Caki2 (cell line): ENCODE results near the gene SMOC2. TPM values are rescaled to one million over a fixed set of nuclear protein-coding genes. Genes with fewer than 3 reads are reported as not detected.
"Not testable (repeated sequence)": the region's sequence is repeated elsewhere in the genome, so short reads cannot be mapped to it uniquely, and the experiment has no call there.

Experiments
- DNase-seq: peaks from one replicate; pipeline ENCODE4 v3.0.0-alpha.2; 2015; ENCODE audit warnings: low read depth
- in situ Hi-C: cut with HindIII; loops from 2 replicates; pipeline ENCODE4 v1.10.0; 2016; ENCODE audit warnings: low sequenced_read_pairs, low pct_unique_long_range_greater_than_20kb, mixed read lengths
- total RNA-seq: library from RNA; depleted of rRNA; stranded (reverse); fragments of >200 nt; shearing (Covaris generic); gene quantifications from 2 replicates; pipeline ENCODE4 v1.2.3, GENCODE V29; 2014; ENCODE audit warnings: low replicate concordance

The SMOC2 gene
- total RNA-seq, 1 experiment from 2014 or later = 0.68 TPM

DNA sequence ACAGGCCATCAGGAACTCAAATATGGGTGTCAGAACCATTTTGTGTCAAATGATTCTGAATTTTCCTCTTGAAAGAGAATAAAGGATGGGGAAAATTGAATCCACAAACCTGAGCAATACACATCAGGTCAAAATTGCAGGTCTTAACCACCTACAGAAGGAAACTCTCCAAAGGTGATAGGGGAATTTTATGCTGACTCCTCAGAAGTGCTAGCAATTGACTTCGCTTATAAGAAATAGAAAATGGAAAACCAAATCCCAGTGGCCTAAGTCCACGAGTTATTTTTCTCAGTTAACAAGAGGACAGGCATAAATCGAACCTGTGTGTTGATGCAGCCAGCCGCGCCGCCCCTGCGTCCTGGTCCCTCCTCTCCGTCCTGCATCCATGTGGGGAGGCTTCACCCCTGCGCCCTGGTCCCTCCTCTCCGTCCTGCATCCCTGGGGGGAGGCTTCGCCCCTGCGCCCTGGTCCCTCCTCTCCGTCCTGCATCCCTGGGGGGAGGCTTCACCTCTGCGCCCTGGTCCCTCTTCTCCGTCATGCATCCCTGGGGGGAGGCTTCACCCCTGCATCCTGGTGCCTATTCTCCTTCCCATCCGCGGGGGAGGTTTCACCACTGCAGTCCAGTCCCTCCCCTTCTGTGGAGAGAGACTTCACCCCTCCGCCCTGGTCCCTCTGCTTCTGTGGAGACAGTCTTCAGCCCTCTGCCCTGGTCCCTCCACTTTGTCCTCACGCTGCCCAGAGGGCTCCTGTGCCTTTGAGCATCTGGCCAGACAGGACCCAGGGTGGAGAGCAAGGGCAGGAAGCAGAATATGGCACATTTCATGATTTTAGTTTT lies 230.3 kb downstream of the SMOC2 start:
- in situ Hi-C loops = no loop called here
- DNase-seq = no peak

DNA sequence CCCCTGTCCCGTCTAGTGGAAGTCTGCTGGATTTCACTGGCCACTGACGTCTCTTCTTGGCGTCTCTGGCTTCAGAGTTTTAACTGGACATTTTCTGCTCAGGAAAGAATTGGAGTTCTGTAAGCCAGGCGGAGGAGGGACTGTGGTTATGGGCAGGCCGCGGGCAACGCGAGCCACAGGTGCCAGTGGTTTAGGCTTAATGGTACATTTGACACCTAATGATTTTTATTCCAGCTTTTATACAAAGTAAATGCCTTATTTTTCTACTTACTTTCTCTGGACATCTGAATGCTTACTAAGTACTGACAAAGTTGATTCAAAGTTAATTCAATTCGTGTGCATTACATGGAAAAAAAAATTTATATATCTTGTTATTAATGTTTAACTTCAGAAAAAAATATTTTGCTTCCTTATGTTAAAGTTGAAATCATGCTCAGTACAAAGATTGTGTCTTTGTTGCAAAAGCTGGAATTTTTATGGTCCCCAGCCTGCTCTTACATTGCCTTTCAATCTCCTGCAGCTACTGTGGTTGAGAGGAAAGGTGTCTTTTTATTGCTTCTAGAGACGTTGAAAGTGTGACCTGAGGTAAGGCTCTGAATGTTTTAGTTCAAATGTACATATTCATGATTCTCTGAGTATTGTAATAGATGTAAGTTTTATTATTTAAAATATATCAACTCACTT lies 231.0 kb downstream of the SMOC2 start:
- in situ Hi-C loops = no loop called here
- DNase-seq = no peak

DNA sequence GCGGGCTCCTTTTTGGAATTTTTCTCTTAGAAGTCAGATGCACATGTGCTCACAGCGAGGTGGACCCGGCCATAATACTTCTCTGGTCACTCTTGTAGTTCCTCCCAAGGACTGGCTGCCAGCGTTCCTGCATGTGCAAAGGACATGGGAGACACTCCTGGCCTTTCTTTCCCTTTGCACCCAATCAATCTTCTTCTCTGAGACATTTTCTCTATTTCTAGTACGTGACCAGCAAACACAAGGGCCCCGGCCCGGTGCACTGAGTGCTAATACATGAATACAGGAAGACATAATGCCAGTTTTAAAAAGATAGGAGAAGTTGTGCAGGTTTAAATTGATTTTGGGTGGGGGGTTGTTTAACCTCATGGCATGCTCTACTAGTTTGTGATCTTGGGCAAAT lies 233.6 kb downstream of the SMOC2 start:
- in situ Hi-C loops = no loop called here
- no peak for DNase-seq

DNA sequence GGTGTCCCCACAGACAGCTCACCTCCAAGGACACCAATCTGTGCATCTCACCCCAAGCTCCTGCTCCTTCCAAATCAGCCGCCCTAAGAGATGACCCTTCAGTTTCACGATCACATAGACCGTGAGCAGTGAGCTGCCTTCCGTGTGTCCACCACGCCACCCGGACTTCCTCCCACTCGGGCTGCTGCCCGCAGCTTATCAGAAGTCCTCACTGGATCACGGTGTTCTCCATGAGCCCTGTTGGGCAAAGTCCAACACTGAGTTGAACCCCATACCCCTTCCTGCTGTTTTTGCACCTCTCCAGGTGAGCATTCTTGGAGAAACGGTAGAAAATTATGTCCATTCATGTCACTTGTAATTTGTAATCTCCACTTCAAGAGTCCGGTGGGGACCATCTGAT lies 234.4 kb downstream of the SMOC2 start:
- in situ Hi-C loops = no loop called here
- DNase-seq = no peak

DNA sequence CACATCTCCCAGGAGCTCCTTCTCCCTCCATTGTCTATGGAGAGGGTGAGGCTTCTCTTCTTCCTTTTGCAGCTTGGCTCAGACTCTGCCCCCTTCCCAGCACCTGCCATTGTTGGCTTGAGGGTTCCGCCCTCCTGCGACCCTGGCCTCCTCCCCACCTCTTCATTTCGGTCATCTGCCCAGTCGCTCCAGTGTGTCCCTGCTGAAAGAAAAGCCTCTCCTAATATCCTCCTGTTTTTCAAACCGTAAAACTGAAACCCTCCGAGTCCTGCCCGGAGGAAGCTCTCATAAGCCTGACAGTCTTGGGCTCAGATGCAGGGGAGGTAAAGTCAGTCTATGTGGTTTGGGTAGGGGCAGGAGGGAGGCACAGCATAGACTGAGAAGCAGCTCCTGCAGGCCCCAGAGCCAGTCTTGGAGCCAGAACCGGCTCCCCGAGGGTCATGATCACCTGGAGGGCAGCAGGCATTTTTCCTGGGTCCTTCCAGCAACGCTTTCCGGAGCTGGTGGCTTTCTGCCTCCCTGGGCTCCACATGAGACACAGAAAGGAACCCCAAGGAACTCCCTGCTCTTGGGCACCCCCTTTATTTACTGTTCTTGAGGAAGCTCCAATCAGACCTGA lies 235.1 kb downstream of the SMOC2 start:
- in situ Hi-C loops = no loop called here
- no peak for DNase-seq

DNA sequence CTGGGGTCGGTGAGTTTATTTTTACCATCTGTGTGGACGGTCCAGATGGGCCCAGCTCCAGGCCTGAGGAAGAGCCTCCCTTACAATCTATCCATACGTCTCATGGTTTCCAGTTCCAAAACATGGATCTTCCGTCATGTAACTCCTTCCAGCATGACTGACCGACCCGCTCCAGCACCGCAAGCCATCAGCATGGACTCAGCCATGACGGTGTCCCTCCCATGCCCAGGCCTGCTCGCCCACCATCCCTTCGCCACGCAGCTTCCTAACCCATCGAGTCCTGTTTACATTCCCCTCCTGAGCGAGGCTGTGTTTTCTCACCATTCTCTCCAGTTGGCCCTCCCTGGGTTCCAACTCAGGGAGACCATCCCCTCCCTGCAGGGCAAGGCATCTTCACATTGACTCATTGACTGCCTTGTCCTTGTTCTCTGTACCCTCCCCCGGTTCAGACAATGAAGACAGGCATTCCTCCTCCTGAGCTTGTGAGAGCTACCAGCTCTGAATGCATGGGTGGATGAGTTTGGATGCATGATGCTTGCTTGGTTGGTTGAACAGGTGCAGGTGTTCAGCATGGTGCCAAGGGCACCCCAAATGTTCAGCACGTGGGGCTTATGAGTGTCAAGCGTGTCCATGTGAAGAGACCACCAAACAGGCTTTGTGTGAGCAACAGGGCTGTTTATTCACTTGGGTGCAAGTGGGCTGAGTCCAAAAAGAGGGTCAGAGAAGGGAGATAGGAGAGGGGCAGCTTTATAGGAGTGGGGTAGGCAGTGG lies 235.8 kb downstream of the SMOC2 start:
- in situ Hi-C loops = no loop called here
- peak; percentile 29 for DNase-seq

DNA sequence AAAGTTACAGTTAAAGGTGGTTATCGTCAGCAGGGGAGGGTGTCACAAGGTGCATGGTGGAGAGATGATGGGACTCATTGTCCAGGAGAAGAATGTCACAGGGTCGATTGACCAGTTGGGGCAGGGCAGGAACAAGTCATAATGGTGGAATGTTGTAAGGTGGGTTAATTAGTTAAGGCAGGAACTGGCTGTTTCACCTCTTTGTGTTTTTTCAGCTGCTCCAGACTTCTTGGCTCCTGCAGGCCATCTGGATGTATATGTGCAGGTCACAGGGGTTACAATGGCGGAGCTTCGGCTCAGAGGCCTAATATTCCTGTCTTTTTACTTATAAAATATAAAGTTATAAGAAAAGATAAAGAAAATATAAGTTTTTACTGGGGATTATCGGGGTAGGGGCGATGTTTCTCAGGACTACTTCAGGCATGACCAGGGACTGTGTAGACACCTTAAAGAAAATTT lies 236.4 kb downstream of the SMOC2 start:
- in situ Hi-C loops = not testable (repeated sequence)
- peak; percentile 50 for DNase-seq

DNA sequence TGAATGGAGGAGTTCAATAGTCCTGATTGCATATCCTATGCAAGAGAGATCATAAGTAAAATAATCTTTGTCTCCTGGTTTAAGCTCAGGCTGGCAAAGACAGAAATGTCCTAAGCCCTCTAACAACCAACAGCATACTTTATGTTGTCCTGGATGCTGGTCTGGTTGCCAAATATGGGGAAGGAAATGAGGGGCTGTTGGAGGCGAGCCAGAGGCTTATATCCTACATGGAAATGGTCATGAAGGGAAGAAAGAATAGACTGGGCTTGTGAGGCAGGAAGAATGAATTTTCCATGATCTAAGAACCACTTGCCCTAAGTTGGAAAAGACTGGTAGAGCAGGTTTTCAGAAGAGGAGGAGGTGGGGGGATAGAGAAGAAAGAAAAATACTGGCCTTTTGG lies 237.1 kb downstream of the SMOC2 start:
- in situ Hi-C loops = no loop called here
- no peak for DNase-seq

DNA sequence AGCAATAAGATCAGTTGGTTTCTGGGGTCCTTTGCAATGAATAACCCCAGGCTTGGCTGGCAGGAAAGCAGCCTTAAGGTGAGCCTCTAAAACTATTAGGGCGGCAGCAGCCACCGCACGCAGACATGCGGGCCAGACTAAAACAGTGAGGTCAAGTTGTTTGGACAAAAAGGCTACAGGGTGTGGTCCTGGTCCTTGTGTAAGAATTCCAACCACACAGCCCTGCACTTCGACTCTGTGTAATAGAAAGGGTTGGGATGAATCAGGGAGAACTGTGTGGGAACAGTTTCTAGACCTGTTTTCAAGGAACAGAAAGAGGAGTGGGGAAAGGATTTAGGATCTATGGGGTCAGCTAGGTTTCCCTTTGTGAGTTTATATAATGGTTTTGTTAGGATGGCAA lies 237.6 kb downstream of the SMOC2 start:
- in situ Hi-C loops = no loop called here
- DNase-seq = no peak

DNA sequence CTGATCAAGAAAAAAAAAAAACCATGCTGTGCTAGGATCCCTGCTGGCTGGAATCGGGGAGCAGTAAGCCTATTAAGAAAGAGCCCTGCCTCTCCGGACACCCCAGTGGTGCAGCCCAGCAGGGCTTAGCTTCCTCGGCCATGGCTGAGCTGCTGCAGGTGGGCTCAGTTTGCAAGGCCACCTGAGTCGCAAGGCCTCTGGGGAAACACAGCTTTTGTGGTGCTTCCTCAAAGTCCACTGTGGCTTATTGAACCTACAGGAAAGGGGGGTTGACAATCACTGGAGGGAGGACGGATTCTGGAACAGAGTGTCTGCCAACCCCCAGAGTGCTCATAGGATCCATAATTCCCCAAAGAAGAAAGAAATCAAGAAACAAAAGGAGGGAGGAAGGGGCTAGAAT lies 240.8 kb downstream of the SMOC2 start:
- in situ Hi-C loops = no loop called here
- DNase-seq = no peak

DNA sequence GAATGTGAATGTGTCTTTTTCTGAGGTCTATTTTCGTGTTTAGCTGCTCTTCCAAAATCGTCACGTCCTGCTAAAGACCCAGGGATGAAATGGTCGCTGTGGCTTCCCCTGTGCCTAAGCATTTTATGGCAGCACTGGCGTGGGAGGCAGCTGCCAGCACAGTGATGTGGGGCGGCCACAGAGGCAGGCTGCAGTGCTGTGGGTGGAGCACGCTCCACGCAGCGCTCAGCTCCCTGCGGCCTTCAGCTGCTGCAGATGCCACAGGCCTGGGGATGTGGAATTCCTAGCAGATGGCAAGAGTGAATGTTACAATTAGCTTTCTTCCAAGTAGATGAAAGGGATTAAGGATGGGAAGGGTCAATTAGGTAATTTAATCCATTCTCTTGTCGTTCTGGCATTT lies 242.6 kb downstream of the SMOC2 start:
- in situ Hi-C loops = no loop called here
- no peak for DNase-seq

DNA sequence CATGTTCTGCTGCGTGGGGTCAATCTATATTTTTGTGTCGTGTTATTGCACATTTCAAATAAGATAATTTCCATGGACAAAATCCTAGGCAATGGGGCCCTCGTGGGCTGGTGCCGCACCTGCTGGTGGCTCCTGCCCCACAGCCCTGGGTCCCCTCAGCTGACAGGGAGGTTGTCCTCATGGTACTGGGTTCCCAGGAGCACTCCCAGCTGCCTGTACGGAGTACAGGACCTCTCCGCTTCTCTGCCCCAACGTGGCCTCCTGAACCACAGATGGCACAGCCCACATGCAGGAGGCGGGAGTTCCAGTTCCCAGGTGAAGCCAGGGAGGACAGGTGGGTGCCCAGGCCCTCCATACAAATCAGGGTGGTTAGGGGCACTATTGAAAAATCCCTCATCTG lies 243.5 kb downstream of the SMOC2 start:
- in situ Hi-C loops = no loop called here
- no peak for DNase-seq

DNA sequence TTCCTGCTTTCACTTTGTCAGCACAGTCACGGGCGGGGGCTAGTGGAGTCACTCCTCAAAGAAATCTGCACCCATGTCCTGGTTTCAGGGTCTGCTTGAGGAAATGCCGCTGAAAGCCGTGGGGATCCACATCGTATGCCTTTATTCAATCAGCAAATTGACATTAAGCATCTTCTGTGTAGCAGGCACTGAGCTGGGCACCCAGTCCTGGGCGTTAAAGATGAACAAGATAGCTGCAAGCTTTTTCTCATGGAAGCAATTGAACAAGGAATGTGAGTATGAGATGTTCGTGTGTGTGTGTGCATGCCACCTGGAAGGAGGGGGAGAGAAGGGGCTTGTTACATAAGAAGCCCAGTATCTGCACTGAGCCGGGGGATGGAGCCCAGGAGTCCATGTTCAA lies 243.9 kb downstream of the SMOC2 start:
- in situ Hi-C loops = no loop called here
- no peak for DNase-seq

DNA sequence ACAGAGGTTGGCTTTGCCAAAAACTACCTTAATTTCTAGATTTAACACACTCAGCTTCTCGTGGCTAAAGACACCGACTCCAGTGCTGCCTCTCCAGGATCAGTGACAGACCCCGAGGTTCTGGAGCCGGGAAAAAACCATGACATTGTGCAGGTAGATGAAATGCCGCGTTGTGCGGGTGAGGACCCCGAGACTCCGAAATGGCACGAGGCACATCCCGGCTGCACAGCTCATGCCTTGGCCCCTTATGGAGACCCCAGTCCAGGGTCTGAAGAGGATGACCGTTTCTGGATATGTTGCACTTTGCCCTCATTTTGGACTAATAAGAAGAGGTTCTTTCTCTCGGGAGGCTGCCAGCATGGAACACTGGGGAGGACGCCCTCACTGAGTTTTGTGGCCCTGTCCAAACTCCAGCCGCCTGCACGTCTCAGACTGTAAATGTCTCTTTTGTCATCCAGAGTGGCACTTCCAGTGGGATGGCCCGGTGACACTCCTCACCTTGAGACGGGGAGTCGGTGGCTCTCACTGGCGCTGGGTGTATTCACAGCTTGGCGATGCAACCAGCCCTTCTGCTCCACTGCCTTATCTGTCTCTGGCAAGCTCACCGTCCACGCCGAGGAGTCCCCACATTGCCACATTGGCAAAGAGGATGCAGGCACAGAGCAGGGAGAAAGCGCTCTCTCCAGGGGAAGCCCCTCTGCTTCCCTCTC lies 245.2 kb downstream of the SMOC2 start:
- in situ Hi-C loops = no loop called here
- no peak for DNase-seq

DNA sequence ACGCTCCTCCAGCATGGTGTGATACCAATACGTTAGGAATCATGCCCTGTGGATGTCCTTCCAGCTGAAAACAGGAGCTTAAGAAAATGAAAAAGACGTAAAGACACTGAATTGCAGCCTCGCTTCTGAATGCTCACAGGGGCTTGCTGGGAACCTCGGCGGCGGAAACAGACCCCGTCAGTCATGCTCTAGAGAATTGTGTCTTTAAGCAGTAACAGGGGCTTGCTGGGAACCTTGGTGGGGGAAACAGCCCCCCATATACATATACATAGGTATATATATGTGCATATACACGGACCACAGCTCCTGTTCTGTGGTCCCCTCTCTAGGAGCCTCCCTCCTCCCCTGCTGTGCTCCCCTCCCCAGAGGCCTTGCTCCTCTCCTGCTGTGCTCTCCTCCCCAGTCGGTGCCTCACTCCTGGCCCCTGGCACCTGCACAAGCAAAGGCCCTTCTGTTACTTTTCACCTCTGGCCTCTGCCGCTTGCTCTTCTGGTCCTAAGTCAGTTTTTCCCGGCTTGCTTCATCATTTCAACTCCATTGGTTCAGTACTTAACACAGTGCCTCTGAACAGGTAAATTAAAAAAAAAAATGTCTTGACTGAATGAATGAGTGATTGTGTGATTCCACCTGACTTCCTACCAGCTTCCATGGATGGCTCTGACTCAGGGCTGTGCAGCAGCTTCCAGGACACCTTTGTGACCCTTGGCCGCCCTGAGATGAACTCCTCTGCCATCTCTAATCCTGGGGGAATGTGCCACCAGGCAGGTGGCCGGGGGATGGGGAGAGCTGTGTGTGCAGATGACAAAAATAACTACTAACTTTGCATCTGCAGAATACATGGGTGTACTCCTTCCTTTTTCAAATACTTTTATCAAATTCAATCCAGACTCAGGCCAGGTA lies 246.1 kb downstream of the SMOC2 start:
- DNase-seq = no peak
- in situ Hi-C loops = no loop called here

DNA sequence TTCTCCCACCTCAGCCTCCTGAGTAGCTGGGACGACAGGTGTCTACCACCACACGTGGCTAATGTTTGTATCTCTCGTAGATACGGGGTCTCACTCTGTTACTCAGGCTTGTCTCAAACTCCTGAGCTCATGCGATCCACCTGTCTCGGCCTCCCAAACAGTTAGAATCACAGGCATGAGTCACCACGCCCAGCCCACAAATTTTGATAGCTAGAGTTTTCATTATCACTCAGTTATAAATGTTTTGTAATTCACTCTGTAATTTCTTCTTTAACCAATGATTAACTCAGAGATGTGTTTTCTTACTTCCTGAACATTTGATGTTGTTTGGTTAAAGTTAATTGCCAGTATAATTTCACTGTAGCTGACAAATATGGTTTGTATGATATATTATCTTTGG lies 249.3 kb downstream of the SMOC2 start:
- in situ Hi-C loops = no loop called here
- DNase-seq = no peak

DNA sequence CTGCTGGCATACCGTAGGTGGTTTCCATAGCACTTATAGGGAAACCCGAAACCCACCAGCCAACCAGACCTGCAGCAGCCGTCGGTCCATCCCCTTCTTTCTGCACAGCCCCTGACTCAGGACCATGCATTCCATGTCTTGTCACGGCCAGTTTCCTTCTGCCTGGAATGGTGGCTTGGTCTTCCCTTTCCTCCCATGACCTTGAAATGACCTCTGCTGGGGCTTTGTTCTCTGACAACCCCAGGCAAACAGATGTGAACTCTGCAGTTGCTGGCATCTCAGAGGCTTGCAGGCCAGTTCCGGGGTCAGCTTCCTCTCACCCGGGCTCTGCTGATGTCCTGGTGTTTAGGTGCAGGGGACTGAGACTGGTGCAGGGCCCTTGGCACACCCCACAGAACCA lies 250.8 kb downstream of the SMOC2 start:
- in situ Hi-C loops = no loop called here
- DNase-seq = no peak
